ENCODE results near the gene DPM3. TPM values are rescaled to one million over a fixed set of nuclear protein-coding genes. Genes with fewer than 3 reads are reported as not detected.

DPM3 gene
- total RNA-seq, 2 donors from 2014 or later: 6.2 to 106 TPM

- peak in 1 of 7 experiments; percentile 12 for TF ChIP-seq CTCF (IDR thresholded peaks at IDR 0.05)
- no peak for TF ChIP-seq POLR2A (IDR thresholded peaks at IDR 0.05)
- peak; percentile 25 to 49 (median 36) for DNase-seq
- Histone ChIP-seq H3K4me3 (no peak overlapping the region), H3K36me3 (replicated peaks in 1 of 2; ENCODE audit: insufficient read depth in 1 of 2, low read depth in 2 of 2) (no peaks in the 10 kb centered on the region), H3K9me3 (no peaks in the 10 kb centered on the region), H3K27ac (no peak overlapping the region), H3K27me3 (no peaks in the 10 kb centered on the region), H3K4me1 (peaks cover 19% of the 10 kb centered on the region)
- 53 to 55% methylated on average over 8 to 9 of the region's 9 CpGs for WGBS, 2 donors
- intact Hi-C loops (cut with DNase I): loop anchor here (10.0 kb wide), 1 partner anchor 49 kb away; no protein-coding TSS in a partner anchor
- no peak for ATAC-seq
These were observed 35.6 kb upstream of the DPM3 start for GRCh38 chr1:155175927-155176371.

- H3K36me3 ChIP-seq (replicated peaks in 1 of 2; ENCODE audit: insufficient read depth in 1 of 2, low read depth in 2 of 2): peaks cover 0 to under 1% of the 10 kb centered on the region in 2 donors
- no peak overlapping the region for H3K27ac ChIP-seq
- H3K4me3 ChIP-seq: no peak overlapping the region
- ATAC-seq: no peak
- no peaks in the 10 kb centered on the region for H3K27me3 ChIP-seq
- H3K4me1 ChIP-seq: peaks cover 19% of the 10 kb centered on the region
- 78 to 80% methylated on average over 12 of the region's 12 CpGs for WGBS, 2 donors
- TF ChIP-seq POLR2A (IDR thresholded peaks at IDR 0.05) (no peak), CTCF (IDR thresholded peaks at IDR 0.05) (no peak)
- DNase-seq: peak in 1 of 4 donors; percentile 12
- H3K9me3 ChIP-seq: no peaks in the 10 kb centered on the region
- intact Hi-C loops (cut with DNase I): loop anchor here (10.0 kb wide), 1 partner anchor 49 kb away; no protein-coding TSS in a partner anchor
These were observed 35.1 kb upstream of the DPM3 start for GRCh38 chr1:155175281-155175926.

GRCh38 chr1:155174324-155175280 is 34.3 kb upstream of the DPM3 start:
- Histone ChIP-seq H3K36me3 (replicated peaks in 1 of 2; ENCODE audit: insufficient read depth in 1 of 2, low read depth in 2 of 2) (peaks cover 0 to 4% of the 10 kb centered on the region in 2 donors), H3K27ac (no peak overlapping the region), H3K9me3 (no peaks in the 10 kb centered on the region), H3K27me3 (no peaks in the 10 kb centered on the region), H3K4me1 (peaks cover 19% of the 10 kb centered on the region), H3K4me3 (no peak overlapping the region)
- WGBS, 2 donors: 12 to 22% methylated on average over 32 to 34 of the region's 35 CpGs
- DNase-seq (peak in 2 of 4 donors; percentile 18 to 21), ATAC-seq (no peak)
- TF ChIP-seq POLR2A (IDR thresholded peaks at IDR 0.05) (no peak), CTCF (IDR thresholded peaks at IDR 0.05) (no peak)
- intact Hi-C loops (cut with DNase I): loop anchor here (10.0 kb wide), 1 partner anchor 50 kb away; no protein-coding TSS in a partner anchor

GRCh38 chr1:155173478-155174323 is 33.4 kb upstream of the DPM3 start, which contains the start of gene TRIM46:
Gene TRIM46, plus strand, starts transcription at chr1:155173849. Its CDS starts 118 bp downstream, at chr1:155173967.
- ATAC-seq: no peak
- H3K4me1 ChIP-seq: peaks cover 19% of the 10 kb centered on the region
- intact Hi-C loops (cut with DNase I): loop anchor here (10.0 kb wide), 1 partner anchor 51 kb away; no protein-coding TSS in a partner anchor

More at GRCh38 chr1:155173478-155174323, 33.4 kb upstream of the DPM3 start, which contains the start of gene TRIM46:
- Histone ChIP-seq H3K9me3 (no peaks in the 10 kb centered on the region), H3K27me3 (no peaks in the 10 kb centered on the region), H3K27ac (peak within 1 kb of the TSS; percentile 67 to 85 (median 78)), H3K36me3 (replicated peaks in 1 of 2; ENCODE audit: insufficient read depth in 1 of 2, low read depth in 2 of 2) (peaks cover 0 to 7% of the 10 kb centered on the region in 2 donors), H3K4me3 (peak within 1 kb of the TSS; percentile 35 to 84)
- TF ChIP-seq CTCF (IDR thresholded peaks at IDR 0.05): no peak
- no peak for TF ChIP-seq POLR2A (IDR thresholded peaks at IDR 0.05)
- DNase-seq: peak in 2 of 4 donors; percentile 11 to 32
- WGBS, 2 donors: 4 to 5% methylated on average over 32 to 38 of the region's 38 CpGs
